Measurements from ENCODE around the gene RUFY3.

DNA sequence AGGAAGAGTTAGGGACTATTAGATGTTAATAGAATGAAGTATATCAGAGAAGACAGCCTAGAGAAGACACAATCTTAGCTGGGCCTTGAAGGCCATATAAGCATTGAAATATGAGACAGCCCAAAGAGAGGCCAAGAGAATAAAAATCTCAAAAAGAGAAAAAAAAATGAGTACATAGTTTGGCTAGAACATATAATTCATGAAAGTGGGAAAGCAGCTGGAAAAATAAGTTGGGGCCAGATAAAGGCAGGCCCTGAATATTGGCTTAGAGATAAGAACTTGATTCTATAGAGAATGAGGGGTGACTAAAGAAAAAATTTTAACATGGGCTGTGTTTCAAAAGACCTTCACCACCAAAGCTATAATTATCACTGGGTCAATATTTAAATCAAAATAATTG lies 40.8 kb upstream of the RUFY3 start:
- TF ChIP-seq EZH2 (IDR thresholded peaks at IDR 0.05; ENCODE audit: borderline replicate concordance, low read depth, low read length) (no peak), SP1 (CRISPR knock-in tag; IDR thresholded peaks at IDR 0.05) (no peak), TCFL5 (CRISPR knock-in tag; conservative IDR thresholded peaks at IDR 0.05) (no peak), FOXM1 (IDR thresholded peaks at IDR 0.05; ENCODE audit: low read depth) (no peak), FOXM1 (CRISPR knock-in tag; IDR thresholded peaks at IDR 0.05; ENCODE audit: low read depth) (no peak), POLR2A (conservative IDR thresholded peaks at IDR 0.05) (no peak), CHD4 (IDR thresholded peaks at IDR 0.05; ENCODE audit: insufficient read depth, insufficient replicate concordance, low read depth, low read length, poor library complexity, severe bottlenecking) (no peak), USF1 (CRISPR knock-in tag; IDR thresholded peaks at IDR 0.05) (no peak), FOXK1 (CRISPR knock-in tag; IDR thresholded peaks at IDR 0.05; ENCODE audit: borderline replicate concordance) (no peak), ZNF444 (CRISPR knock-in tag; IDR thresholded peaks at IDR 0.05) (no peak), EGR1 (conservative IDR thresholded peaks at IDR 0.05) (no peak)
- TF ChIP-seq, protein P1, sequence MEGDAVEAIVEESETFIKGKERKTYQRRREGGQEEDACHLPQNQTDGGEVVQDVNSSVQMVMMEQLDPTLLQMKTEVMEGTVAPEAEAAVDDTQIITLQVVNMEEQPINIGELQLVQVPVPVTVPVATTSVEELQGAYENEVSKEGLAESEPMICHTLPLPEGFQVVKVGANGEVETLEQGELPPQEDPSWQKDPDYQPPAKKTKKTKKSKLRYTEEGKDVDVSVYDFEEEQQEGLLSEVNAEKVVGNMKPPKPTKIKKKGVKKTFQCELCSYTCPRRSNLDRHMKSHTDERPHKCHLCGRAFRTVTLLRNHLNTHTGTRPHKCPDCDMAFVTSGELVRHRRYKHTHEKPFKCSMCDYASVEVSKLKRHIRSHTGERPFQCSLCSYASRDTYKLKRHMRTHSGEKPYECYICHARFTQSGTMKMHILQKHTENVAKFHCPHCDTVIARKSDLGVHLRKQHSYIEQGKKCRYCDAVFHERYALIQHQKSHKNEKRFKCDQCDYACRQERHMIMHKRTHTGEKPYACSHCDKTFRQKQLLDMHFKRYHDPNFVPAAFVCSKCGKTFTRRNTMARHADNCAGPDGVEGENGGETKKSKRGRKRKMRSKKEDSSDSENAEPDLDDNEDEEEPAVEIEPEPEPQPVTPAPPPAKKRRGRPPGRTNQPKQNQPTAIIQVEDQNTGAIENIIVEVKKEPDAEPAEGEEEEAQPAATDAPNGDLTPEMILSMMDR (IDR thresholded peaks at IDR 0.05 in 2 of 3, conservative IDR thresholded peaks at IDR 0.05 in 1 of 3; ENCODE audit: insufficient read depth in 2 of 3, low read depth in 1 of 3, low read length in 3 of 3) = no peak
- TF ChIP-seq, protein P2, sequence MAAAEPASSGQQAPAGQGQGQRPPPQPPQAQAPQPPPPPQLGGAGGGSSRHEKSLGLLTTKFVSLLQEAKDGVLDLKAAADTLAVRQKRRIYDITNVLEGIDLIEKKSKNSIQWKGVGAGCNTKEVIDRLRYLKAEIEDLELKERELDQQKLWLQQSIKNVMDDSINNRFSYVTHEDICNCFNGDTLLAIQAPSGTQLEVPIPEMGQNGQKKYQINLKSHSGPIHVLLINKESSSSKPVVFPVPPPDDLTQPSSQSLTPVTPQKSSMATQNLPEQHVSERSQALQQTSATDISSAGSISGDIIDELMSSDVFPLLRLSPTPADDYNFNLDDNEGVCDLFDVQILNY (CRISPR knock-in tag; IDR thresholded peaks at IDR 0.05) = no peak
- TF ChIP-seq, protein P3, sequence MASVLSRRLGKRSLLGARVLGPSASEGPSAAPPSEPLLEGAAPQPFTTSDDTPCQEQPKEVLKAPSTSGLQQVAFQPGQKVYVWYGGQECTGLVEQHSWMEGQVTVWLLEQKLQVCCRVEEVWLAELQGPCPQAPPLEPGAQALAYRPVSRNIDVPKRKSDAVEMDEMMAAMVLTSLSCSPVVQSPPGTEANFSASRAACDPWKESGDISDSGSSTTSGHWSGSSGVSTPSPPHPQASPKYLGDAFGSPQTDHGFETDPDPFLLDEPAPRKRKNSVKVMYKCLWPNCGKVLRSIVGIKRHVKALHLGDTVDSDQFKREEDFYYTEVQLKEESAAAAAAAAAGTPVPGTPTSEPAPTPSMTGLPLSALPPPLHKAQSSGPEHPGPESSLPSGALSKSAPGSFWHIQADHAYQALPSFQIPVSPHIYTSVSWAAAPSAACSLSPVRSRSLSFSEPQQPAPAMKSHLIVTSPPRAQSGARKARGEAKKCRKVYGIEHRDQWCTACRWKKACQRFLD (CRISPR knock-in tag; IDR thresholded peaks at IDR 0.05) = no peak
- TF ChIP-seq, protein P4, sequence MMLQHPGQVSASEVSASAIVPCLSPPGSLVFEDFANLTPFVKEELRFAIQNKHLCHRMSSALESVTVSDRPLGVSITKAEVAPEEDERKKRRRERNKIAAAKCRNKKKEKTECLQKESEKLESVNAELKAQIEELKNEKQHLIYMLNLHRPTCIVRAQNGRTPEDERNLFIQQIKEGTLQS (IDR thresholded peaks at IDR 0.05) = no peak
- TF ChIP-seq, protein P4 (CRISPR knock-in tag; conservative IDR thresholded peaks at IDR 0.05) = no peak

All from K562 (cell line).